Measurements from ENCODE around the gene NELFCD. TPM values are rescaled to one million over a fixed set of nuclear protein-coding genes. Genes with fewer than 3 reads are reported as not detected.

NELFCD gene
- total and polyA plus RNA-seq, 7 donors = 24.1 to 43.6 (median 35.4) TPM

DNA sequence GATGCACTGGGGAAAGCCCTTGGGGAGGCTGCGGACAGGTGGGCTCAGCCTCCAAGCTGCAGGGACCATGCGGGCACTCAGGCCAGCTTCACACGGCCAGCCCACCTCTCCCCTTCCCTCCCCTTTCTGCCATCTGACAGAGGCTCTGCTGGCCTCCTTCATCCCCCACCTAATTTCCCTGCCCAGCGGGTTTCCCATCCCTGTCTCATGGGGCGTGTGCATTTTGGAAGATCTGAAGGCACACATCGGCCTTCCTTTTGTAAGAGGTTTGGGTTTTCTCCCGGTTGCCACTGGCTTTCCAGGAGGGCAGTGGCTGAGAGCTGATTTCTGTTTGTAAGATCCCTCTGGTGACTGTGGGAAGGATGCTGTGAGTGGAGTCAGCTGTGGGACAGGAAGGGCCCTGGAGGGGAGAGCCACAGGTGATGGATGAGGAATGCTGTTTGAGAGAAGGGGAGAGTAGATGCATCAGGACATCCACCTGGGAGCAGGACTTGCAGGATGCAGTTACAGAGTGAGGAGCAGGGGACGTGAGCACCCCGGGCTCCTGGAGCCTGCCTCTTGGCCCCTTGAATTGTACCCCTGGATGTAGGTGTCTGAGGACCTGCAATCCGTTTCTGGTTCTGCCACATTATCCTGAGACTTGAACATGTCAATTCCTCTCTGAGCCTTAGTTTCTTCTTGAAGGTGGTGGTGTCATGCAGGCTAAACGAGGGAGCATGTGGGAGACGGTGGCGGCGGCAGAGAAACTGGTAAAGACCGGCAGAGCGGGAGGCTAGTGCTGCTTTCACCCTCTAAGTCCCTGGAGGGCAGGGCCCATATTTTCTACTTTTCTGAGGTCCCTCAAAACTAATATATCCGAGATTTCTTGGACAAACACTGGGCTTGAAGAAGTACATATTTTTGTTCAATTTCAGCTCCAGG is 32.2 kb downstream of the NELFCD start:
- Histone ChIP-seq H3K4me1 (peaks cover 3% of the 10 kb centered on the region), H3K9me3 (no peaks in the 10 kb centered on the region), H3K27me3 (ENCODE audit: insufficient read depth in 3 of 3, low read length in 2 of 3) (no peaks in the 10 kb centered on the region), H3K27ac (no peak overlapping the region), H3K36me3 (ENCODE audit: insufficient read depth in 1 of 2, low read depth in 1 of 2) (no peaks in the 10 kb centered on the region), H3K4me3 (no peak overlapping the region)
- intact Hi-C loops (cut with DNase I) = no loop called here
- 85 to 87% (median 86%) methylated on average over 16 to 17 of the region's 17 CpGs for WGBS, 3 donors
- TF ChIP-seq, protein P1, sequence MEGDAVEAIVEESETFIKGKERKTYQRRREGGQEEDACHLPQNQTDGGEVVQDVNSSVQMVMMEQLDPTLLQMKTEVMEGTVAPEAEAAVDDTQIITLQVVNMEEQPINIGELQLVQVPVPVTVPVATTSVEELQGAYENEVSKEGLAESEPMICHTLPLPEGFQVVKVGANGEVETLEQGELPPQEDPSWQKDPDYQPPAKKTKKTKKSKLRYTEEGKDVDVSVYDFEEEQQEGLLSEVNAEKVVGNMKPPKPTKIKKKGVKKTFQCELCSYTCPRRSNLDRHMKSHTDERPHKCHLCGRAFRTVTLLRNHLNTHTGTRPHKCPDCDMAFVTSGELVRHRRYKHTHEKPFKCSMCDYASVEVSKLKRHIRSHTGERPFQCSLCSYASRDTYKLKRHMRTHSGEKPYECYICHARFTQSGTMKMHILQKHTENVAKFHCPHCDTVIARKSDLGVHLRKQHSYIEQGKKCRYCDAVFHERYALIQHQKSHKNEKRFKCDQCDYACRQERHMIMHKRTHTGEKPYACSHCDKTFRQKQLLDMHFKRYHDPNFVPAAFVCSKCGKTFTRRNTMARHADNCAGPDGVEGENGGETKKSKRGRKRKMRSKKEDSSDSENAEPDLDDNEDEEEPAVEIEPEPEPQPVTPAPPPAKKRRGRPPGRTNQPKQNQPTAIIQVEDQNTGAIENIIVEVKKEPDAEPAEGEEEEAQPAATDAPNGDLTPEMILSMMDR (IDR thresholded peaks at IDR 0.05) = no peak
- no peak for ATAC-seq
- DNase-seq = no peak

DNA sequence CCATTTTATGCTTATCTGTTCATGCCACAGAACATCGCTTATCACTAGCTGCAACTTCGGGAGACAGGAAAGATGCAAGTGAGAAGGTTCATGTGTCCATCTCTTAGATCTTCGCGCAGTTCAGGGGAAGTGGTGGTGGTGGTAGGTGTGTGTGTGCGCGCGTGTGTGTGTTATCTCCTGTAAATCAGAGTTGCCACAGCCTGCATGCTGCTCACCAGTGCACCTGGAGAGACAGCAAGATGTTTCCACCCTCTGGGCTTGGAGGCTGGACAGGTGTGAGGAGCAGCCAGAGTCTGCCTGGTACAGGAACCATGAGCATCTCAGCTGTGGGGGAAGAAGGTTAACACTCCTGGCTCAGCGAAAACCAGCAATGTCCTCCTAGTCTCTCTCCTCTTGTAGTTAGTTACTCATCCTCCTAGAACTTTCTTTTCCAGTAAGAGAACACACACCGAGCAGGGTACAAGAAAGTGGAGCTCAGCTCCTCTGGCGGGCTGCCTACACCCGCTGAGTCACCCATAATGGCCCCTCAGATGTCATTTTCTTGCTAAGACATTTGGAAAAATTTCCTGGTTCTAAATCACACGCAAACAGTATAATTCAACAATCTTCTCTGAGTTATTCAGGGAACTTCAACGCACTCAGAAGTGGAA is 33.0 kb downstream of the NELFCD start:
- 77 to 89% (median 82%) methylated on average over 13 of the region's 13 CpGs for WGBS, 3 donors

DNA sequence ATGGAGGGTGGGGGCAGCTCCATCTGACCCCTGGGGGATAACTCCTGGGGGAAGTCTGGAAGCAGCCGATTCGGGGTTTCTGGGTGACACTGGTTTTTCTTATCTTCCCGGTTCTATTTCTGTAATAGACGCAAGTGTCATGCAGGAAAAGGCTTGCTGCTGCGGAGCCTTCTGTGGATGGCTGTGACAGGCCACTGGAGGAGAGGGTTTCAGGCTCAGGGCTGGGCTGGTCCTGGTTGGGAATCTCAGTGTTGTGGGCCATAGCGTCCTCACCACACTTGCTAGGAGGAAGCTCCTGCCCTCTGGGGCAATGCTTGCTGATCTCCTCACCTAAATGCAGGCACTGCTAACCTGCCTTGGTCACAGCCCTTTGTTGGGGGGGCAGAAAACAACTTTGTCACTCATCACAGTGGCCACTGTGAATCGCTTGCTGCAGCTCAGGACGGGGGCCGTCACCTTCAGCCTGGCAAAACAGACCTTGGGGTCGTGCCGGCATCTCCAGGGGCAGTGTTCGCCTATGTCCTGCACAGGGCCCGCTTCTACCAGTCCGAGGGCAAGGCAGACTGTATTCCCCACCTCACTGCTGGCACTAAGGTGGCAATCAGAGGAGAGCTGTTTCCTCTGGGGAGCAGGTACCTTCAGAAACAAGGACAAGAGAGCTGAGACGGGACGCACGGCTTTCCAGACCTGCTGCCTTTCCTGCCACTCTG is 33.8 kb downstream of the NELFCD start:
- no peak overlapping the region for H3K4me3 ChIP-seq
- no peak for DNase-seq
- ATAC-seq = no peak
- no peaks in the 10 kb centered on the region for H3K36me3 ChIP-seq (ENCODE audit: insufficient read depth in 1 of 2, low read depth in 1 of 2)
- intact Hi-C loops (cut with DNase I) = no loop called here
- no peaks in the 10 kb centered on the region for H3K27me3 ChIP-seq (ENCODE audit: insufficient read depth in 3 of 3, low read length in 2 of 3)
- WGBS, 3 donors = 90 to 93% (median 90%) methylated on average over 17 of the region's 17 CpGs
- H3K9me3 ChIP-seq = no peaks in the 10 kb centered on the region
- no peak overlapping the region for H3K27ac ChIP-seq
- TF ChIP-seq, protein P1 (IDR thresholded peaks at IDR 0.05) = no peak
- peaks cover 3% of the 10 kb centered on the region for H3K4me1 ChIP-seq

More for the DNA sequence above, 33.0 kb downstream of the NELFCD start:
- intact Hi-C loops (cut with DNase I) = no loop called here
- Histone ChIP-seq H3K36me3 (ENCODE audit: insufficient read depth in 1 of 2, low read depth in 1 of 2) (no peaks in the 10 kb centered on the region), H3K4me1 (peaks cover 3% of the 10 kb centered on the region), H3K27ac (no peak overlapping the region), H3K27me3 (ENCODE audit: insufficient read depth in 3 of 3, low read length in 2 of 3) (no peaks in the 10 kb centered on the region), H3K9me3 (no peaks in the 10 kb centered on the region), H3K4me3 (no peak overlapping the region)
- ATAC-seq (no peak), DNase-seq (no peak)
- TF ChIP-seq, protein P1 (IDR thresholded peaks at IDR 0.05) = no peak

DNA sequence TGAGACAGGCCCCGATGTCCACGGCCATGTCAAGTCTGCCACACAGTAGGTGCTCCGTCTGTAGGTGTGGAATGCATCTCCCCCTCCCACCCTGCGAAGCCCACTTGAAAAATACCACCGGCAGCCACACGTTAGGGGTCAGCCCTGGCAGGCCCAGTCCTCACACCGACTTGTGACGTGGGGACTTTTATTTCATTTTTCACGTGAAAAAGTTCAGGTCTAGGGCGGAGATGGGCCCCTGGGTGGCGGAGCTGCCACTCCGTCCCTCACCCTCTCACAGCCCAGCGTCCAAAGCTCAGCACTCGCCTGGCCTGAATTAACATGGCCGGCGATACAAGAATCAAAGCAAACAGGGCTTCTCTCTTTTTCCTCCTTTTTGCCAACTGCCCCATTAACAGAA is 34.4 kb downstream of the NELFCD start:
- Histone ChIP-seq H3K27ac (no peak overlapping the region), H3K4me1 (peaks cover 3% of the 10 kb centered on the region)
- 90 to 93% (median 91%) methylated on average over 16 of the region's 16 CpGs for WGBS, 3 donors

More for the DNA sequence above, 34.4 kb downstream of the NELFCD start:
- Histone ChIP-seq H3K9me3 (no peaks in the 10 kb centered on the region), H3K36me3 (ENCODE audit: insufficient read depth in 1 of 2, low read depth in 1 of 2) (no peaks in the 10 kb centered on the region), H3K4me3 (no peak overlapping the region), H3K27me3 (ENCODE audit: insufficient read depth in 3 of 3, low read length in 2 of 3) (no peaks in the 10 kb centered on the region)
- intact Hi-C loops (cut with DNase I) = no loop called here
- ATAC-seq (no peak), DNase-seq (no peak)
- TF ChIP-seq, protein P1 (IDR thresholded peaks at IDR 0.05) = no peak
